ENCODE results near the gene SORCS2. TPM values are rescaled to one million over a fixed set of nuclear protein-coding genes. Genes with fewer than 3 reads are reported as not detected.

Gene SORCS2
- total RNA-seq, result 1 to 10 TPM; 1.5 to 1.7 TPM

GRCh38 chr4:7192252-7193029 lies at the start of gene SORCS2:
SORCS2 (plus strand) TSS chr4:7192538.
- H3K27ac ChIP-seq, result peak within 1 kb of the TSS in 1 of 2 donors; percentile 11
- H3K9me3 ChIP-seq, result no peaks in the 10 kb centered on the region
- no peaks in the 10 kb centered on the region for H3K27me3 ChIP-seq
- DNase-seq (ENCODE audit: low spot score), result no peak
- H3K4me1 ChIP-seq, result peaks cover 0 to 18% of the 10 kb centered on the region in 2 donors
- peak within 1 kb of the TSS; percentile 32 to 51 for H3K4me3 ChIP-seq
- TF ChIP-seq CTCF (IDR thresholded peaks at IDR 0.05), result peak; percentile 82 to 85
- H3K36me3 ChIP-seq, result no peaks in the 10 kb centered on the region

DNA sequence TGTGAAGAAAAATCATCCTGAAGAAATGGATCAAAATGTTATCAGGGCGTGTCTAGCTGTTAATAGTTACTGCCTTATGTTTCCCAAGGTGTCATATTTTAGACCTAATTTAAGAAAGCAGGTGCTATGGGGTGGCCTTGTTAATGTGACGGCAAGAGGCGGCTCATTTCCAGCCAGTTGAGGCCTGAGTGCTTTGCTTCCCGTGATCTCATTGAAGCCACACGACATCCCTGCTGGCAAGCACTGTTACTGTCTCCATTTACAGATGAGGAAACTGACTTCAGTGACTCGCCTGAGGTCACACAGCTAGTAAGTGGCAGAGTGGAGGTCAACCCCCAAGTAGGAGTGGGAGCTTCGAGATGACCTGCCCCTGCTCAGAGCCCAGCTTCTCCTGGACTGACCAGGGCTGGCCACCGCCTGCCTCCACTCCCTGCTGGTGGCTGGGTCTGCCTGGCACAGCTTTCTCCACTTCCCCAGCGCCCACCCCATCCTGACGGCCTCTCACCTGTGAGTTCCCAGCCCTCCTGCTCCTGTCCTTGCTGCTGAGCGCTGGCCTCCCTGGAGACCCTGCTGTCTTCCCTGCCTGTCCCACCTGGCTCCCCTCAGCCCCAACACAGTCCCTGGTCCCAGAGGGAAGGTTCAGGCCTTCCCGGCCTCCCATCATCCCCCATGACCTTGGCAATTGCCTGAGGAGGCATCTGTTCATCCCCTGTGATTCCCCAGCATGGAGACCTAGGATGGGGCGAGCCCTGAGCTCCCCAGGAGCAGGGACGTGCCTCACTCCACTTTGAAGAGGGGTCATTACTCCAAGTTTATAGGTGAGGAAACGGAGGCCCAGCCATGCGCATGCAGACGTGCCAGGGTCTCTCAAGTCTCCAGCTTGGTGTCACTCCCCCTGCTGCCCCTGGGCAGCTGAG lies 47.7 kb upstream of the SORCS2 start:
- no peak for TF ChIP-seq CTCF (IDR thresholded peaks at IDR 0.05)
- Histone ChIP-seq H3K4me1 (no peaks in the 10 kb centered on the region), H3K4me3 (no peak overlapping the region), H3K27ac (no peak overlapping the region), H3K27me3 (no peaks in the 10 kb centered on the region), H3K9me3 (no peaks in the 10 kb centered on the region), H3K36me3 (no peaks in the 10 kb centered on the region)
- no peak for DNase-seq (ENCODE audit: low spot score)

DNA sequence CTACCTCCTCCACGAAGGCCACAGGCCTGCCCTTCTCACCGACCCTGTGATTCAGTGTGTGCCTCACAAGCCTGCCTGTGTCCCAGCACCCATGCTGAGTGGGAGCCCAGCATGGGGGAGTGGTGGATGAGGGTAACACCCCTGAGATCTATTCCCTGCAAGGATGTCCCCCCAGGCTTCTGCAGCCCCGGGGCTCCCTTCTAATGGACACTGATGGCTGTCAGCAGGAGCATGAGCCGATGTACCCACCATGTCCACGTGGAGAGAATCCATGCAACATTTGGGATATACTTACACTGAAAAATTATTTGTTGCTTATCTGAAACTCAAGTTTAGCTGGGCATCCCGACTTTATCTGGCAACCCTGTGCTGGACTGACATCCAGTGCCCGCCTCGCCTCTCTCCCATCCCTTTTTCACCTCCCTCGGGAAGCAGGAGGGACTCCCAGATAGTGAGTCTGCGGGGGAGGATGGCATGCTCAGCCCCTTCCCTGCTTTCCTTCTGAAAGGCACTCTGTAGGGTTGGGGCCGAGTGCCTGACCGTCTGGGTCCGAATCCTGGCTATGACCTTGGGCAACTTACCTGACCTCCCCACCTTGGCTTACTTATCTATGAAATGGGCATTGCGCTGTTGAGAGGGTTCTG lies 46.9 kb upstream of the SORCS2 start:
- no peak overlapping the region for H3K27ac ChIP-seq
- no peak for DNase-seq (ENCODE audit: low spot score)
- no peaks in the 10 kb centered on the region for H3K4me1 ChIP-seq
- H3K9me3 ChIP-seq, result no peaks in the 10 kb centered on the region
- no peak overlapping the region for H3K4me3 ChIP-seq
- TF ChIP-seq CTCF (IDR thresholded peaks at IDR 0.05), result no peak
- no peaks in the 10 kb centered on the region for H3K27me3 ChIP-seq
- H3K36me3 ChIP-seq, result no peaks in the 10 kb centered on the region

GRCh38 chr4:7146059-7146785 lies 46.1 kb upstream of the SORCS2 start:
- no peak for TF ChIP-seq CTCF (IDR thresholded peaks at IDR 0.05)
- Histone ChIP-seq H3K9me3 (no peaks in the 10 kb centered on the region), H3K36me3 (no peaks in the 10 kb centered on the region), H3K27me3 (no peaks in the 10 kb centered on the region), H3K27ac (no peak overlapping the region), H3K4me1 (no peaks in the 10 kb centered on the region), H3K4me3 (no peak overlapping the region)
- no peak for DNase-seq (ENCODE audit: low spot score)

DNA sequence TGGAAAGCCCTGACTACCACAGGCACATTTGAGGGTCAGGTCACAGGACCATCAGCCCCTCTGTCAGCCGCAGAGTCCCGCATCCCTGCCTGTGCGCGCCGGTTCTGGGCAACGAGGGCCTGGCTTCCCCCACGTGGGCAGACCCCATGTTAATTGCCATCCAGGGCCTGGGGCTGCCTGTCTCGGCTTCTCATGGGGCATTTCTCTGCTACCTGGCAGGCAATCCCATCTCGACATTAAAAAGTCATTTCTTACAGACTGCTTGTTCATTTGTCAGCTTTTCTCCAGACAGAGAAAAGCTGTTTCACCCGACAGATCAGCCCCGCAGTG lies 45.6 kb upstream of the SORCS2 start:
- no peak for DNase-seq (ENCODE audit: low spot score)

More for the DNA sequence above, 45.6 kb upstream of the SORCS2 start:
- no peak overlapping the region for H3K27ac ChIP-seq
- H3K4me1 ChIP-seq, result no peaks in the 10 kb centered on the region
- H3K4me3 ChIP-seq, result no peak overlapping the region
- TF ChIP-seq CTCF (IDR thresholded peaks at IDR 0.05), result no peak
- no peaks in the 10 kb centered on the region for H3K27me3 ChIP-seq
- no peaks in the 10 kb centered on the region for H3K9me3 ChIP-seq
- H3K36me3 ChIP-seq, result no peaks in the 10 kb centered on the region
